ENCODE measurements around the gene FMNL2.

FMNL2 gene

GRCh38 chr2:152650768-152651371, 315.9 kb downstream of the FMNL2 start:
- H3K4me3 ChIP-seq (ENCODE audit: low read depth, low read length) = no peak overlapping the region
- in situ Hi-C loops (cut with HindIII; ENCODE audit: low pct_ligation_motif_present, low sequenced_read_pairs) = no loop called here

GRCh38 chr2:152651834-152652233, 316.9 kb downstream of the FMNL2 start:
- no peak for DNase-seq
- in situ Hi-C loops (cut with HindIII; ENCODE audit: low pct_ligation_motif_present, low sequenced_read_pairs) = no loop called here

More at GRCh38 chr2:152650768-152651371, 315.9 kb downstream of the FMNL2 start:
- no peak for TF ChIP-seq CTCF (IDR thresholded peaks at IDR 0.05; ENCODE audit: low read depth, low read length, missing control alignments)
- no peak for DNase-seq
- H3K27ac ChIP-seq = no peak overlapping the region
- peaks cover 11% of the 10 kb centered on the region for H3K36me3 ChIP-seq (replicated peaks)
- no peaks in the 10 kb centered on the region for H3K27me3 ChIP-seq (replicated peaks)

GRCh38 chr2:152655880-152656279, 320.9 kb downstream of the FMNL2 start:
- DNase-seq = no peak
- in situ Hi-C loops (cut with HindIII; ENCODE audit: low pct_ligation_motif_present, low sequenced_read_pairs) = no loop called here
- H3K36me3 ChIP-seq (replicated peaks) = peaks cover 53% of the 10 kb centered on the region
- no peak overlapping the region for H3K27ac ChIP-seq
- H3K27me3 ChIP-seq (replicated peaks) = no peaks in the 10 kb centered on the region
- TF ChIP-seq CTCF (IDR thresholded peaks at IDR 0.05; ENCODE audit: low read depth, low read length, missing control alignments) = no peak
- H3K4me3 ChIP-seq (ENCODE audit: low read depth, low read length) = no peak overlapping the region

More at GRCh38 chr2:152651834-152652233, 316.9 kb downstream of the FMNL2 start:
- peaks cover 21% of the 10 kb centered on the region for H3K36me3 ChIP-seq (replicated peaks)
- TF ChIP-seq CTCF (IDR thresholded peaks at IDR 0.05; ENCODE audit: low read depth, low read length, missing control alignments) = no peak
- no peak overlapping the region for H3K27ac ChIP-seq
- H3K4me3 ChIP-seq (ENCODE audit: low read depth, low read length) = no peak overlapping the region
- no peaks in the 10 kb centered on the region for H3K27me3 ChIP-seq (replicated peaks)

- DNase-seq = no peak
- H3K27ac ChIP-seq = no peak overlapping the region
- H3K36me3 ChIP-seq (replicated peaks) = peaks cover 57% of the 10 kb centered on the region
- H3K4me3 ChIP-seq (ENCODE audit: low read depth, low read length) = no peak overlapping the region
- no peak for TF ChIP-seq CTCF (IDR thresholded peaks at IDR 0.05; ENCODE audit: low read depth, low read length, missing control alignments)
- H3K27me3 ChIP-seq (replicated peaks) = no peaks in the 10 kb centered on the region
- in situ Hi-C loops (cut with HindIII; ENCODE audit: low pct_ligation_motif_present, low sequenced_read_pairs) = no loop called here
Measured at GRCh38 chr2:152657043-152657442, 322.1 kb downstream of the FMNL2 start.

GRCh38 chr2:152658221-152658620, 323.2 kb downstream of the FMNL2 start:
- in situ Hi-C loops (cut with HindIII; ENCODE audit: low pct_ligation_motif_present, low sequenced_read_pairs) = no loop called here
- H3K4me3 ChIP-seq (ENCODE audit: low read depth, low read length) = no peak overlapping the region
- no peak overlapping the region for H3K27ac ChIP-seq
- DNase-seq = no peak
- H3K27me3 ChIP-seq (replicated peaks) = no peaks in the 10 kb centered on the region
- TF ChIP-seq CTCF (IDR thresholded peaks at IDR 0.05; ENCODE audit: low read depth, low read length, missing control alignments) = no peak
- H3K36me3 ChIP-seq (replicated peaks) = peaks cover 61% of the 10 kb centered on the region

- Histone ChIP-seq H3K27me3 (replicated peaks) (no peaks in the 10 kb centered on the region), H3K36me3 (replicated peaks) (peaks cover 73% of the 10 kb centered on the region), H3K27ac (no peak overlapping the region), H3K4me3 (ENCODE audit: low read depth, low read length) (no peak overlapping the region)
- in situ Hi-C loops (cut with HindIII; ENCODE audit: low pct_ligation_motif_present, low sequenced_read_pairs) = no loop called here
- no peak for TF ChIP-seq CTCF (IDR thresholded peaks at IDR 0.05; ENCODE audit: low read depth, low read length, missing control alignments)
- no peak for DNase-seq
Measured at GRCh38 chr2:152661076-152661475, 326.1 kb downstream of the FMNL2 start.

Data from brain microvascular endothelial cell (primary cell).